ENCODE data around the gene NINL. TPM values are rescaled to one million over a fixed set of nuclear protein-coding genes. Genes with fewer than 3 reads are reported as not detected.
A peak's percentile ranks its signal among the peaks of the same experiment; 100 is the strongest.

The NINL gene
- total RNA-seq, 6 donors from 2014 or later: 10.2 to 47.1 (median 20.3) TPM

- Histone ChIP-seq H3K27ac (no peak overlapping the region), H3K4me1 (peaks cover 4 to 15% (median 13%) of the 10 kb centered on the region in 4 donors), H3K27me3 (no peaks in the 10 kb centered on the region), H3K9me3 (no peaks in the 10 kb centered on the region), H3K4me3 (no peak overlapping the region), H3K36me3 (no peaks in the 10 kb centered on the region)
- DNase-seq: no peak
- TF ChIP-seq CTCF (IDR thresholded peaks at IDR 0.05) (no peak), POLR2A (IDR thresholded peaks at IDR 0.05) (no peak), POLR2AphosphoS5 (IDR thresholded peaks at IDR 0.05) (no peak), EP300 (IDR thresholded peaks at IDR 0.05) (no peak)
- ATAC-seq (ENCODE audit: low FRiP score in 2 of 2): no peak
- 94 to 96% methylated on average over 7 of the region's 7 CpGs for WGBS, 2 donors
These were observed 50.5 kb downstream of the NINL start for GRCh38 chr20:25534845-25535244.

- TF ChIP-seq EP300 (IDR thresholded peaks at IDR 0.05): no peak
- no peak for TF ChIP-seq CTCF (IDR thresholded peaks at IDR 0.05)
- ATAC-seq (ENCODE audit: low FRiP score in 2 of 2): no peak
- H3K27me3 ChIP-seq: no peaks in the 10 kb centered on the region
These were observed 51.2 kb downstream of the NINL start for GRCh38 chr20:25533920-25534700.

GRCh38 chr20:25532971-25533391, 52.4 kb downstream of the NINL start:
- Histone ChIP-seq H3K9me3 (no peaks in the 10 kb centered on the region), H3K4me3 (no peak overlapping the region), H3K36me3 (no peaks in the 10 kb centered on the region), H3K27ac (no peak overlapping the region), H3K4me1 (no peaks in the 10 kb centered on the region), H3K27me3 (no peaks in the 10 kb centered on the region)
- peak in 1 of 2 donors; percentile 24 for ATAC-seq (ENCODE audit: low FRiP score in 2 of 2)
- TF ChIP-seq EP300 (IDR thresholded peaks at IDR 0.05): no peak
- no peak for TF ChIP-seq POLR2A (IDR thresholded peaks at IDR 0.05)
- TF ChIP-seq POLR2AphosphoS5 (IDR thresholded peaks at IDR 0.05): no peak
- no peak for TF ChIP-seq CTCF (IDR thresholded peaks at IDR 0.05)
- no peak for DNase-seq
- WGBS, 2 donors: 47 to 66% methylated on average over 11 of the region's 11 CpGs

More at GRCh38 chr20:25533920-25534700, 51.2 kb downstream of the NINL start:
- H3K4me1 ChIP-seq: peaks cover 4 to 8% (median 7%) of the 10 kb centered on the region in 4 donors
- no peaks in the 10 kb centered on the region for H3K9me3 ChIP-seq
- WGBS, 2 donors: 63 to 74% methylated on average over 4 of the region's 4 CpGs
- H3K27ac ChIP-seq: no peak overlapping the region
- DNase-seq: no peak
- H3K4me3 ChIP-seq: no peak overlapping the region
- H3K36me3 ChIP-seq: no peaks in the 10 kb centered on the region

GRCh38 chr20:25532015-25532751, 53.1 kb downstream of the NINL start:
- no peak for TF ChIP-seq POLR2AphosphoS5 (IDR thresholded peaks at IDR 0.05)
- TF ChIP-seq EP300 (IDR thresholded peaks at IDR 0.05): no peak
- TF ChIP-seq CTCF (IDR thresholded peaks at IDR 0.05): no peak
- TF ChIP-seq POLR2A (IDR thresholded peaks at IDR 0.05): no peak
- no peaks in the 10 kb centered on the region for H3K9me3 ChIP-seq
- H3K27me3 ChIP-seq: no peaks in the 10 kb centered on the region
- no peaks in the 10 kb centered on the region for H3K4me1 ChIP-seq
- no peaks in the 10 kb centered on the region for H3K36me3 ChIP-seq
- 81 to 83% methylated on average over 6 to 12 of the region's 12 CpGs for WGBS, 2 donors
- DNase-seq (no peak), ATAC-seq (ENCODE audit: low FRiP score in 2 of 2) (peak; percentile 32 to 67)
- no peak overlapping the region for H3K4me3 ChIP-seq
- H3K27ac ChIP-seq: no peak overlapping the region

All from upper lobe of left lung (tissue), 6 donors.